NCI-H1417 treated with DMSO at 0.1 percent for 48 hours (cell line): Measurements from ENCODE around the gene PLXDC2.

Source experiments
- DNase-seq: peaks from one replicate; lab custom pipeline; 2025; lab: John Stamatoyannopoulos, UW

PLXDC2 gene

DNA sequence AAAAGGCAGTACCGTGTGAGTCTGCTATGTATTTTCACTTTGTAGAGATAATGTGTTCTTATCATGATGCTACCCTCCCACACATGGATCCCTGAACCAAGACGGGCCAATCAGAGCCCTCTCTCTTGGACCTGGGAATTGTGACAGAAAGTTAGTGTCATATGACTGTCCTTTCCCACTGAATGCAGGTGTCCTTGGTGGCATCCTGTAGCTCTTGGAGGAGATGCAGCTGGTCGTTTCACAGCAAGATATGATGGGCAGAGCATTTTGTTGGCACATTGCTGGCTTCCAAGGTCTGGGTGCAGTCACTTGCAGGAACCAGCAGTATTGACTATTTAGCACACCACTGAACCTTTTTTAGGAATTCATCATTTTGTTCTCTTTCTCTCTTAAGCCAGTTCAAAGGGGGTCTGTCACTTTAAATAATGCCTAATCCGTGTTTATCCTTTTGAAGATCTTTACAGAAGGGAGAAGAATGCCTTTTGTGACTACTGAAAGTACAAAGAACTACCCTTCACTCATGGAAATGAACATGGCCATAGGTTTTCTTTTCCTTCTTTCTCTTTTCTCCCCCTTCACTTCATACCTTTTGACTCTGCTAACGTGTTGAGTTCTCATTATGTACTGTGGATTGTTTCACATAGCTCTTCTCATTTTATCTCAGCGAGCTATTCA, 125.1 kb downstream of the PLXDC2 start:
- no peak for DNase-seq

DNA sequence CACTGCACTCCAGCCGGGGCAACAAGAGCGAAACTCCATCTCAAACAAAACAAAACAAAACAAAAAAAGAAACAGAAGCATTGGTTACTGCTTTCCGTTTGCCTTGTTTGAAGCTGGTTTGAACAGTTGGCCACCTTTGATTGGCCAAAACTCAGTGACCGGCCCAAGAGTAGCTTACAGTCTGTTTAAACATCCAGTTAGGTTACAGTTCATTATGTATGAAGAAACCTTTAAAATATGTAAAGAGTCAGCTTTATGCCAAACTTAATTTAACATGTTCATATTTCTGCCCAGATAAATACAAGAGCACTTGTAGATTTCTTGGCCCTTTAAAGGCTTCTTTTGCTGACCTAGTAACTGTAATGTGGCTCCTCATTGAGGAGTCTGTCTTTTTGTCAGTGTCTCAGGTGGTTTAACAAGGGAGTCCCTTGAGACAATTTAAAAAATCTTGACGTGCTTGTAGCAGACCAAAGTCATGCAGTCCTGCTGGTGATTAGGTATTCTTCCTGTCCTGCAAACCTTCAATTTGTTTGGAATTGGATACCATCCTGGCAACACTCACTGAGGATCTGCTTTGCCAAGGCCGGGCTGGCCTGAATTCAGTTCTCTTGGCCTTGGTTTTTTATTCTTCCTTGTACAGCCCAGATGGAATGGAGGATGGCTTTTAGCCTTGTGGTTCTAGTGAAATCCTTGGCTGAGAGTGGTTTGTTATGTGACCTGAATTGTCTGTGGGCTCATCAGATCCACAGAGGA, 128.9 kb downstream of the PLXDC2 start:
- no peak for DNase-seq

DNA sequence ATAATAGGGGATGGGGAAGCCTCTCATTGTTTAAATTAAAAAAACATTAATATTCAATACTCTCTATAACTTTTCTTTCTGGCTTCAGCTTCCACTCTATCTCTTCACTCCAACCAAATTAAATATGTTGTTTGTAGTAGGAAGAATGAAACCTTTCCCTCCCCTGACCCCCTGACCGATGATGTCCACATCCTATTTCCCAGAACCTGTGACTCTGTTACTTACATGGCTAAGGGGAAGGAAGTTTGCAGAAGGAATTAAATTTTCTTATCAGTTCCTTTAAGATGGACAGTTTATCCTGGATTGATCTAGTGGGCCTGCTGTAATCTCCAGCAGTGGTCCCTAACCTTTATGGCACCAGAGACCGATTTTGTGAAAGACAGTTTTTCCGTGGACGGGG, 130.0 kb downstream of the PLXDC2 start:
- DNase-seq = no peak

- no peak for DNase-seq
Measured at GRCh38 chr10:19946791-19947190, 130.6 kb downstream of the PLXDC2 start.

DNA sequence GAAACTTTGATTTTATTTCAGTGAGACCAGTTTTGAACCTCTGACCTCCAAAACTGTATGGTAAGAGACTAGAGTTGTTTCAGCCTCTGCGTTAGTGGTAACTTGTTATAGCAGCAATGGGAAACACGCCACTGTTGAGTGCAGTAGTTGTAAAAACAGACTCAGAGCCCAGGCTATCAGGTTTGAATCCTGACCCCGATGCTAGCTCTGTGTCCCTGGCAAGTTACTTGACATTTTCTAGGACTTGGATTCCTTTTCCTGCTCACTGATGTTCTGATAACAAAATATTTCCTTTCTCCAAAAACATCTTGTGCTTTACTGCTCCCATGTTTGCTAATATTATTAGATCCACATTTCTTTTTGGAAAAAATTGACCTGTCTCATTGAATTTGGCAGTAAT, 131.0 kb downstream of the PLXDC2 start:
- DNase-seq = no peak

DNA sequence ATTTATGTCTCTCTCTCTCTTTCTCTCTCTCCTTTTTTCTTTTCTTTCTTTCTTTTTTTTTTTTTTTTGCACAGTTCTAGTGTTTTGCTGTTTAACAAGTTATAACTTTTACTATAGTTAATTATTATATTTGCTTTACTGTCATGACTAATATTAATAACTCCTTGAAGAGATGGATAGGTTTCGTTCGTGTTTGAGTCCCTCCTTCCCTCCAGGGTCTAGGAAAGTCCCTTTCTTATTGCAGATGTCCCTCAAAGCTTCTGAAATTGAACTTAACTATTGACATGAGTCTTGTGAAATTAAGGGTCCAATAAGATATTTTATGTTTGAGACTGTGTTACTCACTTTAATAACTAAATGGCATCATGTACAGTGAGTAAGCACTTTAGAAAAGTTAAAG, 131.4 kb downstream of the PLXDC2 start:
- DNase-seq = no peak

- no peak for DNase-seq
Measured at GRCh38 chr10:19952224-19953010, 136.2 kb downstream of the PLXDC2 start.

- no peak for DNase-seq
Measured at GRCh38 chr10:19954601-19955000, 138.4 kb downstream of the PLXDC2 start.

- DNase-seq = no peak
Measured at GRCh38 chr10:19956516-19957032, 140.3 kb downstream of the PLXDC2 start.

- no peak for DNase-seq
Measured at GRCh38 chr10:19958787-19959186, 142.6 kb downstream of the PLXDC2 start.

DNA sequence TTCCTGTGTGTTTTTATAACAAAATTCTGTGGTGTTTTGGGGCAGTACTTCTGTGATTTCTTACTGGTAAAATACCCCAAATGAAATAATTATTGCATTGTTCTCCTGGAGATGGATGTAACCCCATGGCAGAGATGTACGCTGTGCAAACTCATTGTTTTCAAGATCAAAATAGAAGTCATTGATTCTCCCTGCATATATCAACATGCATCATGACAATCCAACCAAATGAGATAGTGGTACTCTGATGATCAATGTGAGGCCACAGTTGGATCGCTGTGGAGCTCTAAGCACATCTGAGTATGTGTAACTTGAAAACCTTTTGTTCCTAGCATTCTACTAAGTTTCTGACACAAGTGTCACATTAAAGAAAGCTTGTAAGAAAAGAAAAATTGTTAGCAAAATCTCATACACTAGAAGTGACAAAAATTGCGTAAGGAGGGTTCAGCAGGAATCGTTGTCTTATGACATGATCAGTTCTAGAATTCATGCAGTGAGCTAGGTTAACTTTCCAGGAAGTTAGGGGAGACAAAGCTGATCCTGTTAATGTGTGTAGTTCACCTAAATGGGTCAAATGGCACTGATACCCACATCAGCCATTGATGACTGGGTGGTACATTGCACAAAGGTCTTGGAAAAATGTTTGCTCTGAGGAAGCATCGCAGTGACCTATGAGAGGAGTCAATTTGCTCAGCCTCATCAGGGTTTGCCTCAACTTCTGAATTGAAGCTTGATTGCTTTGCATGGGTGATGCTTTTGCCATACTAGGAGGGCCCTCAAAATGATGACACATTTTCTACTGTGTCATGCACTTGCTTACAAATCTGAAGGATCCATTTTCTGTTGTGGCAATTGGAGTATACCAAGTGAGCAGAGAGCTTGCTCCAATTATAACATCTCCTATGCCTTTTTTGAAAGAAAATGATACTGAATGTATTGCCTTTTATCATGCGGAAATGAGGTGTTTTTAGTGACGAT, 145.1 kb downstream of the PLXDC2 start:
- no peak for DNase-seq

DNA sequence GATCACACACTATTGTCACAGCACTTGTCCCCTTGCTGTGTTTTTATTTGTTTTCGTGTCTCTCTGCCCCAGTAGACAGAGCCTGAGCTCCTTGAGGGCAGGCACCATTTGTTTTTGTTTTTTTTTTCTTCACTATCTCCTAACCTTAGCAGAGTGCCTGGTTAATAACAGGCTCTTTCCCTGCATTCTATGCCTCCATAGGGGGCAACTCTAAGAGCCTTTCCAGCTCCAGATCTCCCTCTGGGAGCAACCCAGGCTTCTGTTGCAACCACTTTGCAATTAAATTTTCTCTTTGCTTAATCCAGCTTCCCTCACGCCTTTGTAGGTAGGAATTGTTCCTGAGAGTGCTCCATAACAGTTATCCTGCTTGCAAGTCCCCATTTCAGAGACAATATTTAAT, 148.4 kb downstream of the PLXDC2 start:
- no peak for DNase-seq

DNA sequence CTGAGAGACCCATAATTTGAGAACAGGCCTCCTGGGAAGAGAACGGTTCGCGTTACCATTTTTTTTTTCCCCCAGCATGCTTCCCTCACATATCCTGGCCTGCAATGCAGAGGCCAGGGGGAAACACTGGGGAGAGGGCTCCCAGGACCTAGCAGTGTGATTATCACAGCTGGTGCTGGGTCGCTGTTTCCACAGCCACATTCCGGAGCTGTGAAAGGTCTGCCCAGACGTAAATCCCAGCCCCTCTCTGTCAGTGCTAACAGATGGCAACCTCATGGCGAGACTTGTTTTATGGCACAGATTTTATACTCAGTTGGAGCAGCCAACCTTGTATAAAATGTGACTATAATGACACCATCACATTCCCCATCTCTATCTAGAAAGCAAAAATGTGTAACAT, 150.5 kb downstream of the PLXDC2 start:
- DNase-seq = no peak

DNA sequence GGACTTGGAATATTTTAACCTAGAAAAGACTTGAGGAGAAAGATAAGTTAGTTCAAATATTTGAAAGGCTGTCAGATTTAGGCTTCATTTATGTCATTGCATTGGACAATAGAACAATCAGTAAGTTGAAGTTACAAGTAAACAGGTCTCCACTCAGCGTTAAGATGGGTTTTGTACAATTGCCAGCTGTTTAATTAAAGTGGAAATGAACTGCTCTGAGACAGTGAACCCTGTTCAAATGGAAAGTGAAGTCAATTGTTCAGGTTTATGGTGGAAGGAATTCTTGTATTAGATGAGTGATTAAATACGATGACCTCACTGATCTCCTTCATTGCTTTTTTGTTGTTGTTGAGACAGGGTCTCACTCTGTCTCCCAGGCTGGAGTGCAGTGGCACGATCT, 151.7 kb downstream of the PLXDC2 start:
- DNase-seq = no peak

DNA sequence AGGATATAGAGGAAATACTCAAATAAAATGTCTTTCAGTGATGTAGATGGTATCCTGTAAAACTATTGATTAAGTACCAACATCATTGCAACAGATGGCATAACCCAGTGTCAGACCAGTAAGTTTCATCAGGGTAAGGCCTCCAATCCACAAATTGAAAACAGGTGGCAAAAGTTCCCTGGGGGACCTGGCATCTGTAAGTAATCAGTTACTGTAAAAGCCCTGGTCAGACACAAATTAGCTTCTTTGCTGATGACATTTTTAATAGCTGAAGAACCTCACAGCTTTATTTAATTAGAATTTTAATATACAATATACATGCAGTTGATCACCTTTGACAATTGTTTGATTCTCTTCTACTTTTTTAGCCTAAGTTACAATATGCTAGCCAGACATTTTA, 152.5 kb downstream of the PLXDC2 start:
- no peak for DNase-seq

DNA sequence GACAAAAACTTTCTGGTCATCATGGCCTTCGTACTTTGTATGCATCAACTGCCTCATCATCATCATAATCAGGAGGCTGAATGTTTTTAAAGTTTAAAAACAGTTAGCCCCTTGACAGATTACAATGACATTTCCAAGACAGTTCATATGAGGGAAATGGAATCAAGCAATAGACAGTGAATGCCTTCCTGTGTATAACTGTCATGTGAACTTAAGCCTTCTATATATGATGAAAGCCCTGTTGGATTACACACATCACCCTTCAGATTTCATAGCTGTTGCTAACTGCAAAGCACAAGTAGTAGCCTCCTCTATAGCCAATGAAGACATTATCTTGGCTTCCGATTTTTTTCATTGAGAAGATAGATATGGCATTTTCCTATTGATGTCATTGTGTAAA, 154.0 kb downstream of the PLXDC2 start:
- no peak for DNase-seq

GRCh38 chr10:19970717-19971116, 154.5 kb downstream of the PLXDC2 start:
- no peak for DNase-seq

DNA sequence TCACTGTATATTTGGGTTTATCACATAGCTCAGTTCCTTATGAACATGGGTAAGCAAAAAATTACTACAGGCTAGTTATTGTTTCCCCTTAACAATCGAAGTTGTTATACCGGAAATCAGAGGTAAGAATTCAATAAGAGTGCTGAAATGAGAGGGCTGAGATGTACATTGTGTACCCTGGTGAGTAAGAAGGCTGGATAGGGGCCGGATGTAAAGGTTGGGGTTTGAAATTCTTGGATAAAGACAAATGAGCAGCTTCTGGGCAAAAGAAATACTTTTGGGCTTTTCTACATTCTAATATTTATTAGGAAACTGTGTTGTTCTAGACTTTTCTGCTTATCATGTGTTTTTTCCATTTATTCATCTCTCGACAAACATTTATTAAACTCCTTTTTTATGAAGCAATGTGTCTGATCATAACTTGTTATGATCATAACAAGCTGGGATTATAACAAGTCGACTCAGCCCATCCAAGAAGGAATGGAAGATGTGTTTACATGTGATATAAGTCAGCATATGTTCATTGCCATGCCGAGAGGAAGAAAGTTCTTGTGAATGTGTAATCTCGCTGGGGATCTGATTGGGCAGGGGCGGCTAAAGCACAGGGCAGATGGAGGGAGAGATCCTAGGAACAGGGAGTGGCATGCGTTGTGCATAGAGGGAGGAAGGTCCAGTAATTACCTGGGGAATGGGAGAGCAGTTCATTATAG, 155.3 kb downstream of the PLXDC2 start:
- DNase-seq = no peak

DNA sequence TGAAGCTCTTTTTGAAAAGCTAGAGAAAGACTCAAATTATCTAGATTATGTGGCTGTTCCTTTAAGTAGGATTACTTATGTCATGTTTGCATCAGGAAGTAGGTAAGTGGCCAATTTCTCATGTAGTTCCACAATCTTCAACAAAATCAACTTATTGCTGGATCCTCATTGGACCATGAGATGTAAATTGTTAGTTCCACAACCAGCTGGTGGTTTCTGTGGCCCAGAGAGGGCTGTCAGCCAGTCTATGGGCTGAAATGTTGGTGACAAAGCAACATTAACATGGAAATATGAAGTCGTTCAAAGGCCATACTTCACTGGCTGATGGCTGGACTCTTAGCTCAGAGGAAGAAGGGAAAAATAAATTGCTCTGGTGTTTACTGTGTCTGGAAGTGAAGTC, 157.9 kb downstream of the PLXDC2 start:
- DNase-seq = no peak

- DNase-seq = no peak
Measured at GRCh38 chr10:19974554-19974953, 158.3 kb downstream of the PLXDC2 start.

GRCh38 chr10:19977097-19977521, 160.9 kb downstream of the PLXDC2 start:
- DNase-seq = no peak
